HG03103 (cell line): ENCODE results near the gene FGFRL1.
"Not testable (repeated sequence)": the region's sequence is repeated elsewhere in the genome, so short reads cannot be mapped to it uniquely, and the experiment has no call there.

Experiments used
- ATAC-seq: cut with Tn5 transposase; IDR thresholded peaks from one replicate; pipeline ENCODE4 v1.9.1; 2021; ENCODE audit warnings: low read depth; ENCODE audit not compliant: unreplicated experiment

The FGFRL1 gene

GRCh38 chr4:1036095-1036494 lies 24.7 kb downstream of the FGFRL1 start:
- ATAC-seq: no peak

- ATAC-seq: no peak
Measured at GRCh38 chr4:1036976-1037810, 25.8 kb downstream of the FGFRL1 start.

- no peak for ATAC-seq
Measured at GRCh38 chr4:1038948-1039492, 27.6 kb downstream of the FGFRL1 start.

DNA sequence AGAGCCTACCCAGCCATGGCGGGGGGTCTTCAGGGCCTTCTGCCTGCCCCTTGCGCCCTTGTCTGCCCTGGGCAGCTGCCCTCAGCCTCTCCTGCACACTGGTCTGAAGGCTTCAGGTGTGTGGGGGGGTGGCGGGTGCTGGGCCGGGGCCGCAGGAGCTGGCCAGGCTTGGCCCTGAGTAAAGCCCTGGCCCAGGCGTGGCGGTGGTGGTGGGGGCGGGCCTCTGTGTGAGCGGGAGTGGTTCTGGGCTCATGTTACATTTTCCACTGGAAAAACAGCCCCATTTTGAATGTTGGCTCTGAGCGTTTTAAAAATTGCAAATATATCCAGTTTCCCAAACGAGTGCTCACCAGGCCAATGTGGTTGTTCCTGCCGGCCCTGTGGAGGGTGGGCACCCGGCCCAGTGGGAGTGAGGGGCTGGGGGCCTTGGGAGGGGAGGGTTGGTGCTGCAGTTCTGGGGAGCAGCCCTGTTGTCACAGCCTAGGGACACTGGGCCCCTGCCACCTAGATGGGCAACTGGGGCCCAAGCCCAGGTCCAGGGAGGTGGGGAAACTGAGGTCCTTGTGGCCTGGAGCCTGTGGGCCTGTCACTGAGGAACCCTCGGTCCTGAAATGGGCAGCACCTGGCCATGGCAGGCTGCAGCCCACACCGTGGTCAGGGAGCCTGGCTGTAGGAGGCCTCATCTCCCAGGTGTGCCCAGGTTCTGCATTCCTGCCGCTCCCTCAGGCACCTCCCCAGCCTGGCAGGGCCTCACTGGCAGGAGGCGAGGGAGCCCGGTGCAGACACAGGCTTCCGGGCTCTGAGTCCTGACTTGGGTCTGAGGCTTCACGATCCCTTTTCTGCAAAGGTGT lies 28.3 kb downstream of the FGFRL1 start:
- no peak for ATAC-seq

DNA sequence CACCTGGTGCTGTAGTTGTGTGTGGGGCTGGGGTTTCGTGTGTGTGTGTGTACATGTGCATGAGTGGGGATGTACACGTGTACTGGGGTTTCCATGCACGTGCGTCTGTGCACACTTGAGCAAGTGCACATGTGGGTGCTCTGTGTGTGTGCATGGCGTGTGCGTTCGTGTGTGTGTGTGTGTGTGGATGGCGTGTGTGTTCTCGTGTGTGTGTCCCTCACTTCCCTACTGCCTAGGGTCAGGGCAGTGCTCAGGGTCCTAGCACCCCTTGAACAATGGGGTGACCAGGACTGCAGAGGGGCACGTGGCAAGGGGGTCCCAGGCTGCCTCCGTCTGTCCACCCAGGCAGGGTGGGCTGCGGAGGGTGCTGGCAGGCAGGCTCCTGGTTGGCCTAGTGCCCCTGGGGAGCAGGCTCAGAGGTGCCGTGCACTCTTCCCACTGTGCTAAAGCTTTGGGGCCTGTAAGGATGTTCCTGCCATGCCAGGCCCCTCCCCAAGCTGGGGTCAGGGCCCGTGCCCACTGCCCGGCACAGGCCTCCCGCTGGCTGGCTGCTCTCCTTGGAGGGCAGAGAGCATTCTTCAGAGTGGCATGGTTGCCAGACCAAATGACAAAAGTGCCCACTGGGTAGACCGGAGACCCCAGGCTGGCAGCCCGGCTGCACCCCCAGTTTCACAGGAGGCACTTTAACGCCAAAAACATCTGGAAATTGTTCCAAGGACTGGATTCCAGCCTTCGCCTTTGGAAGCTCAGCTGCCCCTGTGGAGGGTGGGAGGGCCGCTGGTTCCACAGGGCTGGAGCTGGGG lies 29.1 kb downstream of the FGFRL1 start:
- ATAC-seq: no peak

- ATAC-seq: no peak
Measured at GRCh38 chr4:1041147-1041935, 29.9 kb downstream of the FGFRL1 start.

DNA sequence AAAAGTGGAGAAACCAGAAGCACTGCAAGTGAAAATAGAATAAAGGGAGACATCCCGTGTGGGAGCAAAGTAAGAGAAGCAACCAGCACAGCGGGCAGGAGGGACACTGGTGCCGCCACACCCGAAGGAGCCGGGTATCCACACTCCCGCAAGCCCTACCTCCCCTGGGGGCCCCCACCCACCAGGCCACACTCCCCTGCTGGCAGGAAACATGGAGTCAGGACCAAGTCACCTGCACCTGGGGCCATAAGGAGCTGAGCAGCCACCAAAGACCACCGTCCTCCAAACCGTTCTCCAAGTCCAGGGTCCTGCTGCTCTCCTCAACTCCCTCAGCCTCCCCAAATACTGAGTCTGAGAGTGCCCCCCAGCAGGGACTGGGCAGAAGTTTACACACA lies 30.5 kb downstream of the FGFRL1 start:
- no peak for ATAC-seq

DNA sequence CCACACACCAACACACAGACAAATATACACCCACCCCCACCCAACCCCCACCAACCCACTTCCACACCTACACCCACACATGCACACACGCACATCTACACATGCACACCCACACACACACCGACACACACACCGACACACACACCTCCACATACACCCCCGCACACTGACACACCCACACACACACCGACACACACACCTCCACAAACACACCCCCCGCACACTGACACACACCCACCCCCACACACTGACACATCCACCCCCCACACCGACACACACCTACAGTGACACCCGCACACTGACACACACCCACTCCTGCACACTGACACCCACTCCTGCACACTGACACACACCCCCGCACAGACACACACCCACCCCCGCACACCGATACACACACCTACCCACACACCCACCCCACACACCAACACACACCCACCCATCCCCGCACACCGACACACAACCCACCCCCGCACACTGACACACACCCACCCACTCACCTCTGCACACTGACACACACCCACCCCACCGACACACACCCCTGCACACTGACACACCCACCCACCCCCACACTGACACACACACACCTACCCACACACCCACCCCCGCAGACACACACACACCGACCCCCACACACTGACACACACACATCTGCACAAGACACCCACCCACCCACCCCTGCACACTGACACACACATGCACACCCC lies 31.1 kb downstream of the FGFRL1 start:
- no peak for ATAC-seq

- no peak for ATAC-seq
Measured at GRCh38 chr4:1043162-1043561, 31.7 kb downstream of the FGFRL1 start.

DNA sequence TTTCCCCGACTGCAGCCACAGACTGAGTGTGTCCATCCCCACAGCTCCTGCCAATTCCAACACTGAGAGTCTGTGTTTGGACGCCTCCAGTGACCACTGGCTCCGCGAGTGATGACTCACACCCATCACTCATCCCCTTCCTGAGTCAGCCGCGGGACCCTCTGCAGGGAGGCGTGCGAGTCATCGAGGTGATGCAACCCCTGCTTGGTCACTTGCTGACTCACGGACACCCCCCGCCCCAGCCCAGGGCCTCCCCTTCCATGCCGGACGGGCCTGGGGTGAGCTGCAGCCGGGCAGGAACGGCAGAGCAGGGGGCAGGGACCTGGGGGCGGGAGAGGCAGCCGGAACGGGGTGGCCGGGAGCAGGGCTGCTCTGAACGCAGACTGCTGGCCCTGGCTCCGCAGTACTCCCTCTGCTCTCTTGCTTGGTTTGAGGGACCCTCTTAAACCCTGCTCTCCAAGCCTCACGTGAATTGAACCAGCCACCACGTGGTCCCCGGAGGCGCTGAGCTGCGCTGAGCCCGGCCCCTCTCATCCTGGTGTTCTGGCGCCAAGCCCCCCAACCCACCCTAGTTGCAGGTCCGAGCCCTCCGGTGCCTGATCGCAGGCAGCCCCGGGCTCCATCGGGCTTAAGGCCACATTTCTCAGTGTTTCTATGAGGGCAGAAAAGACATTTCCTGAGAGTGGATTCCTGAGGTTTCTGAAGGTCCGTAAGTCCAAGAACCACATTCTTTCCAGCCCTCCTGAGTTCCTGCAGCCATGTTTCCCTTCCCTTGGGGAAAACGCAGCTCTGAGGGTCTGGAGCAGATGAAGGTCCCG lies 32.4 kb downstream of the FGFRL1 start:
- no peak for ATAC-seq

- ATAC-seq: no peak
Measured at GRCh38 chr4:1044469-1045192, 33.2 kb downstream of the FGFRL1 start.

- ATAC-seq: no peak
Measured at GRCh38 chr4:1045193-1045594, 33.8 kb downstream of the FGFRL1 start.

DNA sequence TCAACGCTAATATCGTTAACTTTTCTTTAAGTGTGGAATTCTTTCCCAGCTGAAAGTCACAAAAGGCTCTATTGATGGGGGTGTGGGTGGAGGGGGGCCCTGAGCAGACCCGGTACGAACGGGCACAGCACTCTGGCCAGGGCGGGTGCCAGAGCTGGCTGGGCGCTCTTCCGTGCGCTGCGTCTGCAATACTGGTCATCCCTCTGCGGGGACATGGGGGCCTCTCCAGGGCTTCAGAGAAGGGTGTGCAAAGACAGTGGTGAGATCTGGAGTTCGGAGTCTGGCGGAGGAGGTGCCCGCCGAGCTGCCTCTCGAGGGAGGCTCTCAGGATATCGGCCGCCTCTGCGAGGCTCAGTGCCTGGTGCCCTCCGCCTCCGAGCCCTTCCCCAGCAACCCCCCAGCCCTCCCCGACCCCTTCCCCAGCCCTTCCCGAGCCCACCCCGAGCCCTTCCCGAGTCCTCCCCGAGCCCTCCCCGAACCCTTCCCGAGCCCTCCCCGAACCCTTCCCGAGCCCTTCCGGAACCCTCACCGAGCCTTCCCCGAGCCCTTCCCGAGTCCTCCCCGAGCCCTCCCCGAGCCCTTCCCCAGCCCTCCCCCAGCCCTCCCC lies 34.3 kb downstream of the FGFRL1 start:
- ATAC-seq: no peak

- ATAC-seq: not testable (repeated sequence)
Measured at GRCh38 chr4:1046581-1047011, 35.2 kb downstream of the FGFRL1 start.

DNA sequence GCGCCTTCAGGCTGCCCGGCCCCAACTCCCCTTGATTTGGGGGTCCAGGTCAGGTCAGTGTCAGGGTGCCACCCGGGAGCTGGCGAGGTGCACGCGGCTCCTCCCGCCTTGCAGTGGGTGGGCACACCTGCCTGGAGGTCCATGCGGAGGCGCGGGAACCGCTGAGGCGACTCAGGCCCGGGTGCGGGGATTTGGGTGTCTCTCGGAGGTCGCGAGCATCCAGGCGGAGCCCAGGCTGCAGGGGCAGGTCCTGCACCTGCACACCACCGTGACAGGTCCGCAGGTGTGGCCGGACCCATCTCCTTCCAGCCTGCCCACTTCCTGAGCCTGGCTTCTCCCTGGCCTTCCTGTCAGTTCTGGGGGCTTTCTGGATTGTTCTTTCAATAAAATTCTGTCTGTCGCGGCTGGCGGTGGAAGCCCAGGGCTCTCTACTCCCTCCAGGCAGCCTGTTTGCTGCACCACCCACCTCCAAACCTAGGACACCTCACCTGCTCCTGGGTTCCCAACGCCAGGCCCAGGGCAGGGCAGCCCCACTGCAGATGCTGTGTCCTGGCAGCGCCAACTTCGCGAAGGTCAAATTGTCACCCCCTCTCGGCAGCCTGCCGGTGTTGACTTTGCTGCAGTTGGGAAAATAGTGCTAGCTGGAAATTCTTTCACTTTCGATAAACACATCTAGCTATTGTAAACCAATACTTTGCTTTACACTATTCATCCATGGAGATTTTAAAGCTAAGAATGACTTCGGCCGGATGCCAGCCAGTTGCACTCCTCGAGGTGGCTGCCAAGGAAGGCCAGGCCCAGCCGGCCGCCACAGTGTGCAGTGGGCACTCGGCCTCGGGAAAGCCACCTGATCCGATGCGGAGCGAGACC lies 35.9 kb downstream of the FGFRL1 start:
- no peak for ATAC-seq

- no peak for ATAC-seq
Measured at GRCh38 chr4:1047976-1048772, 36.7 kb downstream of the FGFRL1 start.
